Measurements from ENCODE around the gene EFHC1.
"Not testable (repeated sequence)": the region's sequence is repeated elsewhere in the genome, so short reads cannot be mapped to it uniquely, and the experiment has no call there.

EFHC1 gene

GRCh38 chr6:52417675-52418111 is 2.4 kb upstream of the EFHC1 start:
- Histone ChIP-seq H3K9me3 (replicated peaks; ENCODE audit: low read length) (no peaks in the 10 kb centered on the region), H3K4me3 (ENCODE audit: low read length) (no peak overlapping the region), H3K36me3 (ENCODE audit: insufficient read depth, low read length) (no peaks in the 10 kb centered on the region), H3K9ac (ENCODE audit: low read depth, low read length) (peak overlapping the region; percentile 60), H3K4me1 (ENCODE audit: control insufficient read depth, insufficient read depth, low read length) (peaks cover 54% of the 10 kb centered on the region), H3K4me2 (ENCODE audit: low read length) (peak overlapping the region; percentile 56), H3K27me3 (ENCODE audit: control insufficient read depth, insufficient read depth, low read length) (no peaks in the 10 kb centered on the region)

GRCh38 chr6:52418606-52419005 is 1.5 kb upstream of the EFHC1 start:
- H3K9me3 ChIP-seq (replicated peaks; ENCODE audit: low read length), result no peaks in the 10 kb centered on the region
- H3K36me3 ChIP-seq (ENCODE audit: insufficient read depth, low read length), result no peaks in the 10 kb centered on the region
- peak overlapping the region; percentile 14 for H3K4me2 ChIP-seq (ENCODE audit: low read length)
- peaks cover 63% of the 10 kb centered on the region for H3K4me1 ChIP-seq (ENCODE audit: control insufficient read depth, insufficient read depth, low read length)
- no peaks in the 10 kb centered on the region for H3K27me3 ChIP-seq (ENCODE audit: control insufficient read depth, insufficient read depth, low read length)
- peak overlapping the region; percentile 86 for H3K9ac ChIP-seq (ENCODE audit: low read depth, low read length)
- H3K4me3 ChIP-seq (ENCODE audit: low read length), result no peak overlapping the region

- Histone ChIP-seq H3K4me3 (ENCODE audit: low read length) (peak overlapping the region; percentile 85), H3K4me2 (ENCODE audit: low read length) (peak overlapping the region; percentile 90), H3K27me3 (ENCODE audit: control insufficient read depth, insufficient read depth, low read length) (no peaks in the 10 kb centered on the region), H3K4me1 (ENCODE audit: control insufficient read depth, insufficient read depth, low read length) (peaks cover 76% of the 10 kb centered on the region), H3K36me3 (ENCODE audit: insufficient read depth, low read length) (no peaks in the 10 kb centered on the region), H3K9me3 (replicated peaks; ENCODE audit: low read length) (no peaks in the 10 kb centered on the region), H3K9ac (ENCODE audit: low read depth, low read length) (peak overlapping the region; percentile 89)
Observed at GRCh38 chr6:52420668-52421358, 671 bp downstream of the EFHC1 start.

GRCh38 chr6:52422156-52422555 is 2.0 kb downstream of the EFHC1 start:
- Histone ChIP-seq H3K9me3 (replicated peaks; ENCODE audit: low read length) (no peaks in the 10 kb centered on the region), H3K4me2 (ENCODE audit: low read length) (peak overlapping the region; percentile 90), H3K9ac (ENCODE audit: low read depth, low read length) (no peak overlapping the region), H3K4me3 (ENCODE audit: low read length) (no peak overlapping the region), H3K4me1 (ENCODE audit: control insufficient read depth, insufficient read depth, low read length) (peaks cover 72% of the 10 kb centered on the region), H3K36me3 (ENCODE audit: insufficient read depth, low read length) (peaks cover 8% of the 10 kb centered on the region), H3K27me3 (ENCODE audit: control insufficient read depth, insufficient read depth, low read length) (no peaks in the 10 kb centered on the region)

- peaks cover 64% of the 10 kb centered on the region for H3K4me1 ChIP-seq (ENCODE audit: control insufficient read depth, insufficient read depth, low read length)
- H3K36me3 ChIP-seq (ENCODE audit: insufficient read depth, low read length), result peaks cover 10% of the 10 kb centered on the region
- H3K9ac ChIP-seq (ENCODE audit: low read depth, low read length), result peak overlapping the region; percentile 41
- no peaks in the 10 kb centered on the region for H3K27me3 ChIP-seq (ENCODE audit: control insufficient read depth, insufficient read depth, low read length)
- no peaks in the 10 kb centered on the region for H3K9me3 ChIP-seq (replicated peaks; ENCODE audit: low read length)
- peak overlapping the region; percentile 66 for H3K4me2 ChIP-seq (ENCODE audit: low read length)
- H3K4me3 ChIP-seq (ENCODE audit: low read length), result peak overlapping the region; percentile 4
Observed at GRCh38 chr6:52423448-52423847, 3.3 kb downstream of the EFHC1 start.

GRCh38 chr6:52423971-52424381 is 3.8 kb downstream of the EFHC1 start:
- Histone ChIP-seq H3K27me3 (ENCODE audit: control insufficient read depth, insufficient read depth, low read length) (no peaks in the 10 kb centered on the region), H3K36me3 (ENCODE audit: insufficient read depth, low read length) (peaks cover 10% of the 10 kb centered on the region), H3K4me3 (ENCODE audit: low read length) (no peak overlapping the region), H3K4me2 (ENCODE audit: low read length) (peak overlapping the region; percentile 66), H3K4me1 (ENCODE audit: control insufficient read depth, insufficient read depth, low read length) (peaks cover 58% of the 10 kb centered on the region), H3K9ac (ENCODE audit: low read depth, low read length) (peak overlapping the region; percentile 69), H3K9me3 (replicated peaks; ENCODE audit: low read length) (no peaks in the 10 kb centered on the region)

- peaks cover 53% of the 10 kb centered on the region for H3K4me1 ChIP-seq (ENCODE audit: control insufficient read depth, insufficient read depth, low read length)
- peak overlapping the region; percentile 69 for H3K9ac ChIP-seq (ENCODE audit: low read depth, low read length)
- peak overlapping the region; percentile 66 for H3K4me2 ChIP-seq (ENCODE audit: low read length)
- H3K27me3 ChIP-seq (ENCODE audit: control insufficient read depth, insufficient read depth, low read length), result no peaks in the 10 kb centered on the region
- no peak overlapping the region for H3K4me3 ChIP-seq (ENCODE audit: low read length)
- H3K9me3 ChIP-seq (replicated peaks; ENCODE audit: low read length), result no peaks in the 10 kb centered on the region
- peaks cover 10% of the 10 kb centered on the region for H3K36me3 ChIP-seq (ENCODE audit: insufficient read depth, low read length)
Observed at GRCh38 chr6:52424513-52424912, 4.4 kb downstream of the EFHC1 start.

GRCh38 chr6:52426667-52427066 is 6.5 kb downstream of the EFHC1 start:
- peaks cover 10% of the 10 kb centered on the region for H3K36me3 ChIP-seq (ENCODE audit: insufficient read depth, low read length)
- H3K4me3 ChIP-seq (ENCODE audit: low read length), result no peak overlapping the region
- no peaks in the 10 kb centered on the region for H3K27me3 ChIP-seq (ENCODE audit: control insufficient read depth, insufficient read depth, low read length)
- no peaks in the 10 kb centered on the region for H3K9me3 ChIP-seq (replicated peaks; ENCODE audit: low read length)
- no peak overlapping the region for H3K9ac ChIP-seq (ENCODE audit: low read depth, low read length)
- H3K4me2 ChIP-seq (ENCODE audit: low read length), result no peak overlapping the region
- H3K4me1 ChIP-seq (ENCODE audit: control insufficient read depth, insufficient read depth, low read length), result peaks cover 47% of the 10 kb centered on the region

GRCh38 chr6:52433294-52433693 is 13.2 kb downstream of the EFHC1 start:
- not testable (repeated sequence) for H3K4me1 ChIP-seq (ENCODE audit: control insufficient read depth, insufficient read depth, low read length); H3K4me2 ChIP-seq (ENCODE audit: low read length); H3K27me3 ChIP-seq (ENCODE audit: control insufficient read depth, insufficient read depth, low read length); H3K9me3 ChIP-seq (replicated peaks; ENCODE audit: low read length); H3K4me3 ChIP-seq (ENCODE audit: low read length); H3K9ac ChIP-seq (ENCODE audit: low read depth, low read length)
- H3K36me3 ChIP-seq (ENCODE audit: insufficient read depth, low read length), result peaks cover 13% of the 10 kb centered on the region

GRCh38 chr6:52435345-52435744 is 15.2 kb downstream of the EFHC1 start:
- H3K9ac ChIP-seq (ENCODE audit: low read depth, low read length), result no peak overlapping the region
- no peaks in the 10 kb centered on the region for H3K27me3 ChIP-seq (ENCODE audit: control insufficient read depth, insufficient read depth, low read length)
- no peak overlapping the region for H3K4me3 ChIP-seq (ENCODE audit: low read length)
- no peaks in the 10 kb centered on the region for H3K9me3 ChIP-seq (replicated peaks; ENCODE audit: low read length)
- H3K4me1 ChIP-seq (ENCODE audit: control insufficient read depth, insufficient read depth, low read length), result no peaks in the 10 kb centered on the region
- H3K36me3 ChIP-seq (ENCODE audit: insufficient read depth, low read length), result peaks cover 19% of the 10 kb centered on the region
- no peak overlapping the region for H3K4me2 ChIP-seq (ENCODE audit: low read length)

- H3K36me3 ChIP-seq (ENCODE audit: insufficient read depth, low read length), result peaks cover 18% of the 10 kb centered on the region
- no peaks in the 10 kb centered on the region for H3K9me3 ChIP-seq (replicated peaks; ENCODE audit: low read length)
- no peaks in the 10 kb centered on the region for H3K4me1 ChIP-seq (ENCODE audit: control insufficient read depth, insufficient read depth, low read length)
- no peak overlapping the region for H3K4me2 ChIP-seq (ENCODE audit: low read length)
- no peaks in the 10 kb centered on the region for H3K27me3 ChIP-seq (ENCODE audit: control insufficient read depth, insufficient read depth, low read length)
- H3K9ac ChIP-seq (ENCODE audit: low read depth, low read length), result no peak overlapping the region
- no peak overlapping the region for H3K4me3 ChIP-seq (ENCODE audit: low read length)
Observed at GRCh38 chr6:52438926-52439325, 18.8 kb downstream of the EFHC1 start.

GRCh38 chr6:52454556-52454955 is 34.4 kb downstream of the EFHC1 start:
- Histone ChIP-seq H3K9me3 (replicated peaks; ENCODE audit: low read length) (no peaks in the 10 kb centered on the region), H3K4me3 (ENCODE audit: low read length) (no peak overlapping the region), H3K27me3 (ENCODE audit: control insufficient read depth, insufficient read depth, low read length) (no peaks in the 10 kb centered on the region), H3K9ac (ENCODE audit: low read depth, low read length) (no peak overlapping the region), H3K4me1 (ENCODE audit: control insufficient read depth, insufficient read depth, low read length) (peaks cover 5% of the 10 kb centered on the region), H3K36me3 (ENCODE audit: insufficient read depth, low read length) (peaks cover 10% of the 10 kb centered on the region), H3K4me2 (ENCODE audit: low read length) (no peak overlapping the region)

All from skeletal muscle satellite cell (primary cell).